ENCODE measurements around the gene CRYBG3. TPM values are rescaled to one million over a fixed set of nuclear protein-coding genes. Genes with fewer than 3 reads are reported as not detected.

Gene CRYBG3
- total and polyA plus RNA-seq, 2 experiments from 2014 or later: 4.3 to 16.9 TPM

DNA sequence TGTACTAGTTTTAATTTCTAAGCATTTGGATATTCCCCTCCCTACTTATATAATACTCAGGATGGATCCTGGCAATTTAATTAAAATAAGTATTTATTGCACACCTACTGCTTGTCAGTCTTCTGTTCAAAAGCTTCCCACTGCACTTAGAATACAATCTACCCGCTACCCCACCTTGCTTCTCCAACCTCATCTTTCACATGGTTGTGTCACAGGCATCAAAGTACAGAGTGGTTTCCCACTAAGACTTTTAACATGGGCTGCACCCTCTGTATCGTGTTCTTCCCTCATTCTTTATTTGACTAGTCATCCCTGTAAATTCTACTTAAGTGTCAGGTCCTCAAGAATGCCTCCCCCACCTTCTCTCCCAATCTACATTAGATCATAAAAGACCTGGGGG, 115.4 kb downstream of the CRYBG3 start:
- no peaks in the 10 kb centered on the region for H3K79me2 ChIP-seq (ENCODE audit: insufficient read depth)
- H2AFZ ChIP-seq: no peak overlapping the region
- no peaks in the 10 kb centered on the region for H3F3A ChIP-seq (ENCODE audit: insufficient read depth)
- H3K9me3 ChIP-seq (ENCODE audit: low read depth): no peaks in the 10 kb centered on the region
- H3K36me3 ChIP-seq (ENCODE audit: low read depth): peaks cover 14% of the 10 kb centered on the region; the same call in 1 of the 2 replicates
- H3K27ac ChIP-seq: no peak overlapping the region
- in situ Hi-C loops (cut with MboI): no loop called here
- no peak for TF ChIP-seq EZH2phosphoT487 (IDR thresholded peaks at IDR 0.05; ENCODE audit: insufficient read depth, low read depth)
- TF ChIP-seq EZH2 (IDR thresholded peaks at IDR 0.05; ENCODE audit: insufficient read depth, poor library complexity, severe bottlenecking): no peak
- H4K20me1 ChIP-seq (ENCODE audit: insufficient read depth): no peaks in the 10 kb centered on the region
- DNase-seq: no peak
- H3K4me2 ChIP-seq (ENCODE audit: unreplicated experiment): no peak overlapping the region
- H3K4me1 ChIP-seq (ENCODE audit: insufficient read depth): no peaks in the 10 kb centered on the region
- H3K9me2 ChIP-seq (ENCODE audit: insufficient read depth): no peaks in the 10 kb centered on the region
- H3K4me3 ChIP-seq: no peak overlapping the region
- H3K27me3 ChIP-seq (replicated peaks; ENCODE audit: insufficient read depth): no peaks in the 10 kb centered on the region
- H3K9ac ChIP-seq: no peak overlapping the region
- 95 to 97% methylated on average over 2 of the region's 2 CpGs for WGBS, 2 experiments (ENCODE audit: low coverage in 1 of 2, low lambda C conversion rate in 2 of 2, missing lambda C conversion rate in 2 of 2)

DNA sequence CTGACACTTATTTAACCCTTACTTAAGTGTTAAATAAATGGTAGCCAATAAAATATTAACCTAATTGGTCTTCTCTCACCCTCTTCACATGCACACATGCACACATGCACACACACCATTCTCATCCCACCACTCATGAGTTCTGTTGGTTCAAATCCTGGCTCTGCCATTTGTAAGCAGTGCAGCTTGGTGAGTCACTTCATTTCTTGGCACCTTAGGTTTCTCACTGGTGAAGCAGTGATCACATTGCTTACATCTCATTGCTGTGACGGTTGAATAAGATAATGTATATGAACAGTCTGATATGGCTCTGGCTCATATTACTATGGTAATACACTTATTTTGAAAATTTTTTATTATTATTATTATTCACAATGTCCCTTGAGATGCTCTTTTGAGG, 116.6 kb downstream of the CRYBG3 start:
- Histone ChIP-seq H3K79me2 (ENCODE audit: insufficient read depth) (no peaks in the 10 kb centered on the region), H4K20me1 (ENCODE audit: insufficient read depth) (no peaks in the 10 kb centered on the region), H3K9me3 (ENCODE audit: low read depth) (no peaks in the 10 kb centered on the region), H3K27me3 (replicated peaks; ENCODE audit: insufficient read depth) (no peaks in the 10 kb centered on the region), H2AFZ (no peak overlapping the region), H3K27ac (no peak overlapping the region), H3K9ac (no peak overlapping the region), H3F3A (ENCODE audit: insufficient read depth) (no peaks in the 10 kb centered on the region), H3K4me3 (no peak overlapping the region), H3K36me3 (ENCODE audit: low read depth) (peaks cover 21% of the 10 kb centered on the region; the same call in 1 of the 2 replicates), H3K9me2 (ENCODE audit: insufficient read depth) (no peaks in the 10 kb centered on the region), H3K4me2 (ENCODE audit: unreplicated experiment) (no peak overlapping the region), H3K4me1 (ENCODE audit: insufficient read depth) (no peaks in the 10 kb centered on the region)
- WGBS, 2 experiments (ENCODE audit: low coverage in 1 of 2, low lambda C conversion rate in 2 of 2, missing lambda C conversion rate in 2 of 2): 95 to 100% methylated on average over 1 of the region's 1 CpG
- TF ChIP-seq EZH2 (IDR thresholded peaks at IDR 0.05; ENCODE audit: insufficient read depth, poor library complexity, severe bottlenecking): no peak
- no peak for TF ChIP-seq EZH2phosphoT487 (IDR thresholded peaks at IDR 0.05; ENCODE audit: insufficient read depth, low read depth)
- in situ Hi-C loops (cut with MboI): no loop called here
- DNase-seq: peak; percentile 15

DNA sequence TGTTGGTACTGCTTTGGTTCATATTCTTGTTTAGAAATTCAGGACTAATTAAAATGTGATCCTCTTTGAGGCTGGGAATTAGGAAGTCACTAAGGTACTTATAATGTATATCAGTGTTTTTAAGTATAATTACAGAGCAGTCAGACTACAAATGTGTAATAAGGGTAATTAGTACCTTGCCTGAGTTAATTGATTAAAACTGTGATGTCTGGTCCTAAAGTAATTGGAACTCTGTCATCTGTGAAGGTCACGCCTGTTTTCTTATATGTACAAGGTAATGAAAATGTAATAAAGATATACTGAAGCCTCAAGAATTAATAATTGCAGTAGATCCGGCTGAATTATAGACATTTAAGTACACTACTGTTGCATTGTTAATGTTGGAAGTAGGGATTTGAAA, 117.6 kb downstream of the CRYBG3 start:
- WGBS, 2 experiments (ENCODE audit: low coverage in 1 of 2, low lambda C conversion rate in 2 of 2, missing lambda C conversion rate in 2 of 2): 98 to 99% methylated on average over 2 of the region's 2 CpGs

DNA sequence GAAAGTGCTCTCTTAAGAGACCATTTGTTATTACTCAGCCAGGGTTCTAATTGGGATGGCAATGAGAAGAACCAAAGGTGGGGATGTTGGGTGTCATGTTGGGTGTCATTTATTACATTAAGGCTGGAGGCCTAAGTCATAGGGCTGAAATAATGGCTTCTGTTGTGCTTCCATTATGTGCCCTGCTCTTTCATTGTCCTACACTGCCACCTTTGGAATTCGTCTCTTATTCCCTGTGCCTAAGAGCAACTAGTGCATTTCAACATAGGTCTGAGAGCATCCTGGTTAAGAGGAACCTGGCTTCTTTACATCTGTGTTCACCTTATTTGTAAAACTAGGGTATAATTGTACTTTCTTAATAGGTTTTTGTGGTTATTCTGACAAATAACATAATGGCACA, 118.2 kb downstream of the CRYBG3 start:
- H2AFZ ChIP-seq: no peak overlapping the region
- H3K9me2 ChIP-seq (ENCODE audit: insufficient read depth): no peaks in the 10 kb centered on the region
- H3K9ac ChIP-seq: no peak overlapping the region
- no peak overlapping the region for H3K4me3 ChIP-seq
- H3F3A ChIP-seq (ENCODE audit: insufficient read depth): no peaks in the 10 kb centered on the region
- H3K27me3 ChIP-seq (replicated peaks; ENCODE audit: insufficient read depth): no peaks in the 10 kb centered on the region
- no peak for TF ChIP-seq EZH2phosphoT487 (IDR thresholded peaks at IDR 0.05; ENCODE audit: insufficient read depth, low read depth)
- TF ChIP-seq EZH2 (IDR thresholded peaks at IDR 0.05; ENCODE audit: insufficient read depth, poor library complexity, severe bottlenecking): no peak
- in situ Hi-C loops (cut with MboI): no loop called here
- H3K27ac ChIP-seq: no peak overlapping the region
- no peak overlapping the region for H3K4me2 ChIP-seq (ENCODE audit: unreplicated experiment)
- no peak for DNase-seq
- no peaks in the 10 kb centered on the region for H3K79me2 ChIP-seq (ENCODE audit: insufficient read depth)
- 64 to 68% methylated on average over 1 of the region's 1 CpG for whole genome bisulfite sequencing, 2 experiments (ENCODE audit: low coverage in 1 of 2, low lambda C conversion rate in 2 of 2, missing lambda C conversion rate in 2 of 2)
- H3K36me3 ChIP-seq (ENCODE audit: low read depth): peaks cover 30% of the 10 kb centered on the region
- H4K20me1 ChIP-seq (ENCODE audit: insufficient read depth): no peaks in the 10 kb centered on the region
- no peaks in the 10 kb centered on the region for H3K4me1 ChIP-seq (ENCODE audit: insufficient read depth)
- no peaks in the 10 kb centered on the region for H3K9me3 ChIP-seq (ENCODE audit: low read depth)

More for the DNA sequence above, 117.6 kb downstream of the CRYBG3 start:
- H3K4me2 ChIP-seq (ENCODE audit: unreplicated experiment): no peak overlapping the region
- no peak overlapping the region for H3K9ac ChIP-seq
- H3K9me3 ChIP-seq (ENCODE audit: low read depth): no peaks in the 10 kb centered on the region
- no peaks in the 10 kb centered on the region for H3K9me2 ChIP-seq (ENCODE audit: insufficient read depth)
- H3K36me3 ChIP-seq (ENCODE audit: low read depth): peaks cover 25% of the 10 kb centered on the region; the same call in 1 of the 2 replicates
- no peaks in the 10 kb centered on the region for H3K27me3 ChIP-seq (replicated peaks; ENCODE audit: insufficient read depth)
- in situ Hi-C loops (cut with MboI): no loop called here
- TF ChIP-seq EZH2phosphoT487 (IDR thresholded peaks at IDR 0.05; ENCODE audit: insufficient read depth, low read depth): no peak
- TF ChIP-seq EZH2 (IDR thresholded peaks at IDR 0.05; ENCODE audit: insufficient read depth, poor library complexity, severe bottlenecking): no peak
- no peak overlapping the region for H2AFZ ChIP-seq
- no peaks in the 10 kb centered on the region for H4K20me1 ChIP-seq (ENCODE audit: insufficient read depth)
- no peak for DNase-seq
- H3F3A ChIP-seq (ENCODE audit: insufficient read depth): no peaks in the 10 kb centered on the region
- H3K27ac ChIP-seq: no peak overlapping the region
- no peak overlapping the region for H3K4me3 ChIP-seq
- no peaks in the 10 kb centered on the region for H3K79me2 ChIP-seq (ENCODE audit: insufficient read depth)
- no peaks in the 10 kb centered on the region for H3K4me1 ChIP-seq (ENCODE audit: insufficient read depth)
